HFF-Myc (cell line): ENCODE data around the gene POLR2F.

Experiments
- DNase-seq: peaks from one replicate; pipeline ENCODE4 v3.0.0-alpha.2; 2011; ENCODE audit warnings: low read depth; ENCODE audit errors: extremely low read depth
- H3K4me3 ChIP-seq: replicated peaks from 2 replicates; pipeline ENCODE4 v1.5.1; 2011; ENCODE audit warnings: low read depth, mild to moderate bottlenecking, control low read depth, low read length
- TF ChIP-seq, protein P1 (sequence below): IDR thresholded peaks from 2 replicates; pipeline ENCODE4 v1.5.1; 2012; ENCODE audit warnings: mild to moderate bottlenecking, low read depth, low read length, control low read depth; ENCODE audit errors: missing control alignments

The POLR2F gene

DNA sequence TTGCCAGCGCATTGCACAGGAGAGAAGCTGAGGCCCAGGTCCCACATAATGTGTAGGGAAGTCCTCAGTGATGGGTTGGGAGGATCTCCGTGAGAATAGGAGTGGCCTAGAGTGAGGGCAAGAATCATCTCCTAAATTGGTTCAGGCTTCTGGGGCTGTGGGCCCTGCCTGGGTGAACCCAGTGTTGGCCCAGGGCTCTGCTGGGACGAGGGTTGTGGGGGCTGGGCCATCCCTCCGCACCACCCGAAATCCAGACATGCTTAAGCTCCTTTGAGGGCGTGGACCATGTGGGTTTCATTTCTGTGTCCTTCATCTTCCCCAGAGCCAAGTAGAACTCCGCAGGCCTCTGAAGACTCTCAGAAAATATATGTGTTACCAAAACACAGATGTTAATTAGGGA lies 43.7 kb upstream of the POLR2F start:
- DNase-seq, result no peak
- no peak overlapping the region for H3K4me3 ChIP-seq
- TF ChIP-seq, protein P1, sequence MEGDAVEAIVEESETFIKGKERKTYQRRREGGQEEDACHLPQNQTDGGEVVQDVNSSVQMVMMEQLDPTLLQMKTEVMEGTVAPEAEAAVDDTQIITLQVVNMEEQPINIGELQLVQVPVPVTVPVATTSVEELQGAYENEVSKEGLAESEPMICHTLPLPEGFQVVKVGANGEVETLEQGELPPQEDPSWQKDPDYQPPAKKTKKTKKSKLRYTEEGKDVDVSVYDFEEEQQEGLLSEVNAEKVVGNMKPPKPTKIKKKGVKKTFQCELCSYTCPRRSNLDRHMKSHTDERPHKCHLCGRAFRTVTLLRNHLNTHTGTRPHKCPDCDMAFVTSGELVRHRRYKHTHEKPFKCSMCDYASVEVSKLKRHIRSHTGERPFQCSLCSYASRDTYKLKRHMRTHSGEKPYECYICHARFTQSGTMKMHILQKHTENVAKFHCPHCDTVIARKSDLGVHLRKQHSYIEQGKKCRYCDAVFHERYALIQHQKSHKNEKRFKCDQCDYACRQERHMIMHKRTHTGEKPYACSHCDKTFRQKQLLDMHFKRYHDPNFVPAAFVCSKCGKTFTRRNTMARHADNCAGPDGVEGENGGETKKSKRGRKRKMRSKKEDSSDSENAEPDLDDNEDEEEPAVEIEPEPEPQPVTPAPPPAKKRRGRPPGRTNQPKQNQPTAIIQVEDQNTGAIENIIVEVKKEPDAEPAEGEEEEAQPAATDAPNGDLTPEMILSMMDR, result no peak

DNA sequence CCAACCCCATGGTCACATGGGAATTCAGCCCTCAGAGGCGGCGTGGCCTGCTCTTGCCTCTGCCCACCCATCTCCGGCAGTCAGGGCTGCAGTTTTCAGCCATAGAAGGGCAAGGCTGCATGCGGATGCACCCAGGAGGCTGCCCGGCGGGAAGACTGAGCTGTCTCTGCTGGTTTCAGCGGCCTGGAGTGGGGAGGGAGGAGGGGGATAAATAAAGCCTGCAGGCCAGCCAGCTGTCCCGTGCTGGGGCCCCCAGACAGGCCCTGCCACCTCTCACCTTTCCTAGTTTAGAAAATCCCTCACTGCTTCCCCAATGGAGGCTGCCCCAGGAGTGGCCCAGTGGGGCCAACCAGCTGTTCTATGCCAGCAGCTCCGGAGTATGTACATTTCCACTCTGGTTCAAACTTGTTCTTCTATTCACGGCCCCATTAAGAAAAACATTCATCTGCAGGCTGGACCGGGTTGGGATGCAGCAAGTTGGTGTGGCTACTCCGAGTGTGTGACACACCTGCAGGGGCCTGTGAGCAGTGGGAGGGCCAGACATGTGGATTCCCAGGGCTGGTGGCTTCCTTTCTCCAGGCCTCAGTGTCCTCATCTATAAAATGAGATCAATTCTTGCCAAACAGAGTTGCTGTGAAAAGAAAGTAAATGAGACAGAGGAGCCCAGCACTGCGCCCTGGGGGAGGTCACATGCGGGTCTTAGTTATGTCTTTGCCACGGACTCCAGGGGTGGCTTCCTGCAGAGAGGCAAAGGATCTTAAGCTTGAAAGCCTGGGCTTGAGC lies 42.4 kb upstream of the POLR2F start:
- H3K4me3 ChIP-seq, result no peak overlapping the region
- TF ChIP-seq, protein P1, result no peak
- DNase-seq, result no peak

DNA sequence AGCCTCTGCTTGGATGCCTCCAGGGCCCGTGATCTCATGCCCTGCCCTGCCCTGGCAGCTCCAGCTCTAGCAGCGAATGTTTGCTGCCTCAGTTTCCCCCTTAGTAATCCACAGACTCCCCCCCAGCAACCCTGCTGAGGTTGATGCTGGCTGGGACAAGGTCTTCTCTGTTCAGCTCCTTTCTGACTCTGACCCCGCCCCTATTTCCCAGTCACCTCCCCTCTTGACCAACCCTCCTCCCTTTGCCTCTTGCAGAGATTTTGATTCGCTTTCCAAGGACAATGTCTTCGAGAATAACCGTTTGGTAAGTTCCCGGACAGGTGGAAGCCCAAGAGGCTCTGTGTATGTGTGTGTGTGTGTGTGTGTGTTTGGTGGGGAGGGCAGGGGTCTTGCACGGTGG lies 41.8 kb upstream of the POLR2F start:
- H3K4me3 ChIP-seq, result no peak overlapping the region
- TF ChIP-seq, protein P1, result no peak
- DNase-seq, result no peak

DNA sequence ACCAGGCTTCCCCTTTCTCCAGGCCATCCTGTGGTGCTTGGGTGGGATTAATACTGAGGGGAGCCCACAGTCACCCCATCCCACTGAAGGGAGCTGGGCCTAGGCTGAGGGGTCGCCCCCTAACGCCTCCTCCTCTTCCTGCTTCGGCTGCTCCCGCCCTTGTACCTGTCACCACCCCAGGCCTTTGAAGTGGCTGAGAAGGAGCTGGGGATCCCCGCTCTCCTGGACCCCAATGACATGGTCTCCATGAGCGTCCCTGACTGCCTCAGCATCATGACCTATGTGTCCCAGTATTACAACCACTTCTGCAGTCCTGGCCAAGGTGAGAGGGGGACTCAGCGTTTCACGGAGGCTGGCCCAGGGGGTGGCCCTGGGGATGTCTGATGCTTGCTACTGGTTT lies 41.3 kb upstream of the POLR2F start:
- H3K4me3 ChIP-seq, result no peak overlapping the region
- no peak for DNase-seq
- TF ChIP-seq, protein P1, result no peak

DNA sequence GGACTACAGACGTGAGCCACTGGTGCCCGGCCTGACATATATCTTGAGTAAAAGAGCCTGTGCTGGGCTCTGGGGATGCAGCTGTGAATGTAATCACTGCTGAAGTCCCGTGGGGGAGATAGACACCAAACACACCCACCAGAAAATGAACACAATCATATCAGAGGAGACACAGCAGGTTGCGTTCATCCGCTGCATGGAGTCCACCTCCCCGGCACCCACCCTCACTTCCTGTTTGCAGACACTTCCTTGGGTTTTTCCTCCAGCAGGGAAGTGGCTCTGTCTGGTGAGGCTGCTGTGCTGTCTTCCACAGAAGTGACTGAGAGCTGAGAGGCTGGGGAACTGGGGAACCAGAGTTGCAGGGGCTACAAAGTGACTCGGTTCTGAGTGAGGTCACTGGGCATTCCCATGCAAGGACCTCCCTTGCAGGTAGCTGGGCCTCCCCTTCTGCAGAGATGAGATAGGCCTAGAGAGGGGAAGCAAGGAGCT lies 40.2 kb upstream of the POLR2F start:
- H3K4me3 ChIP-seq, result no peak overlapping the region
- TF ChIP-seq, protein P1, result no peak
- DNase-seq, result no peak

DNA sequence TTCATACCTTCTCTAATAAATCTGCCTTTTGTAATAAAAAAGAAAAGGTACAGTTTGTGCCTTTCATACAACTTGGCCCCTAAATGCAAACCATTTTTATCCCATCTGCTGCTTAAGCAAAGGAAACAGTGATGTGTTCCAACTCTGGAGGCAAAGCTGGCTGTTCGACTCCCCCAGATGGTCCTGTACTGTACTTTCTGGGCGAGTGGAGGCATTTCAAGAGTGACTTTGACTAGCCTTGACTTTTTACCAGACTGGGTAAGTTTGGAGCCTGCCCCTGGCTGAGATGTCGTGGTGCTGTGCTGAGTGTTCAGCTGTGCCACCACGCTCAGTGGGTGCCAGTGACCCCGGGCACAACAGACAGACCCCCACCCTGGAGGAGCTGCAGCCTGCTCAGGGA lies 37.2 kb upstream of the POLR2F start:
- no peak overlapping the region for H3K4me3 ChIP-seq
- TF ChIP-seq, protein P1, result no peak
- DNase-seq, result no peak
